HepG2 (cell line): ENCODE data around the gene RPS8. TPM values are rescaled to one million over a fixed set of nuclear protein-coding genes. Genes with fewer than 3 reads are reported as not detected.

Experiments used
- ATAC-seq: fragments of 200-7000 bp; cut with Tn5 transposase; 3 replicates; pipeline ENCODE4 v1.9.1; 2020; ENCODE audit warnings: mild to moderate bottlenecking, moderate library complexity
- BruUV-seq: library from RNA; stranded (reverse); fragments of 400-500 nt; replicated peaks from 2 replicates; lab custom pipeline; 2021; lab: Mats Ljungman, UMichigan
- CTCF ChIA-PET: fragments of 300-600 bp; formaldehyde crosslinking; extraction: SDS; loops from one replicate; lab custom pipeline; 2021; ENCODE audit warnings: low total read pairs, inconsistent platforms, low intra/inter-chr PET ratio; lab: Yijun Ruan, JAX
- POLR2A ChIA-PET: fragments of 350-600 bp; sonication (Branson Sonifier 250); formaldehyde crosslinking; loops from one replicate; lab custom pipeline; 2020; ENCODE audit warnings: antibody characterized with exemption, inconsistent platforms; lab: Yijun Ruan, JAX
- DNase-seq: peaks from one replicate; pipeline ENCODE4 v3.0.0-alpha.2; 2015; ENCODE audit warnings: low spot score
- FAIRE-seq: peaks from 3 replicates; lab custom pipeline; 2011; peaks lifted over from hg19 to GRCh38; lab: Jason Lieb, UNC
- H2AFZ ChIP-seq: one replicate; pipeline ENCODE4 v1.6.1; 2011; ENCODE audit warnings: low read length, inconsistent platforms
- H3K27ac ChIP-seq: fragments of 300-600 bp; 3 replicates; pipeline ENCODE4 v1.8.0; 2011; ENCODE audit warnings: mixed run types, mild to moderate bottlenecking, mixed read lengths, low read length, inconsistent platforms; ENCODE audit not compliant: insufficient read depth; ENCODE audit errors: extremely low read length
- H3K27me3 ChIP-seq, 2 experiments: fragments of 200-600 bp in 1 of 2; 2 replicates in 1 of 2; 3 replicates in 1 of 2; pipeline versions ENCODE4 v1.6.0 to v1.8.0; 2011; ENCODE audit warnings: low read length in 2 of 2, mild to moderate bottlenecking in 2 of 2, moderate library complexity in 2 of 2, inconsistent platforms in 1 of 2; ENCODE audit not compliant: insufficient read depth in 2 of 2, control insufficient read depth in 1 of 2
- H3K36me3 ChIP-seq, 2 experiments: fragments of 200-600 bp in 1 of 2; replicated peaks in 1 of 2; 2 replicates in 1 of 2; 3 replicates in 1 of 2; pipeline versions ENCODE4 v1.5.1 to v1.8.0; 2011; ENCODE audit warnings: low read length in 2 of 2, inconsistent platforms in 1 of 2; ENCODE audit not compliant: insufficient read depth in 2 of 2, control insufficient read depth in 1 of 2
- H3K4me1 ChIP-seq: 2 replicates; pipeline ENCODE4 v1.5.1; 2012; ENCODE audit warnings: low read length, inconsistent platforms; ENCODE audit not compliant: insufficient read depth
- H3K4me2 ChIP-seq: 2 replicates; pipeline ENCODE4 v1.6.0; 2011; ENCODE audit warnings: low read depth, low read length, inconsistent platforms
- H3K4me3 ChIP-seq, 3 experiments: fragments of 200-600 bp in 1 of 3; sonication (generic), shearing (Covaris generic) in 1 of 3; replicated peaks in 1 of 3; 2 replicates each; pipeline ENCODE4 v1.5.1; 2011 to 2016; ENCODE audit warnings: low read length in 3 of 3, inconsistent platforms in 2 of 3, low read depth in 2 of 3, mild to moderate bottlenecking in 2 of 3, control low read depth in 1 of 3, mixed read lengths in 1 of 3; ENCODE audit not compliant: insufficient read depth in 1 of 3
- H3K79me2 ChIP-seq: one replicate; pipeline ENCODE4 v1.6.1; 2011; ENCODE audit warnings: low read length, inconsistent platforms; ENCODE audit not compliant: insufficient read depth
- H3K9ac ChIP-seq: 2 replicates; pipeline ENCODE4 v1.6.0; 2011; ENCODE audit warnings: mild to moderate bottlenecking, low read depth, low read length, inconsistent platforms; ENCODE audit not compliant: insufficient read depth
- H3K9me3 ChIP-seq: 2 replicates; pipeline ENCODE4 v1.5.1; 2012; ENCODE audit warnings: mild to moderate bottlenecking, low read length
- H4K20me1 ChIP-seq: 2 replicates; pipeline ENCODE4 v1.6.0; 2011; ENCODE audit warnings: inconsistent platforms, mild to moderate bottlenecking, low read length, moderate library complexity; ENCODE audit not compliant: insufficient read depth
- DRAP1 ChIP-seq: IDR thresholded peaks from 2 replicates; pipeline ENCODE4 v1.6.1; 2016; ENCODE audit warnings: missing genetic modification reagents, missing compliant biosample characterization
- RFX5 ChIP-seq: IDR thresholded peaks from 2 replicates; pipeline ENCODE4 v1.6.1; 2011; ENCODE audit warnings: low read depth, low read length, improper control_type of control experiment
- ZBTB21 ChIP-seq: sonication (generic); formaldehyde crosslinking; IDR thresholded peaks from 2 replicates; pipeline ENCODE4 v1.4.0; 2020; ENCODE audit warnings: missing genetic modification reagents
- ZFP91 ChIP-seq: sonication (generic); formaldehyde crosslinking; IDR thresholded peaks from 2 replicates; pipeline ENCODE4 v1.9.0; 2022; ENCODE audit warnings: missing genetic modification reagents, mild to moderate bottlenecking, borderline replicate concordance
- ZNF253 ChIP-seq: sonication (generic); formaldehyde crosslinking; IDR thresholded peaks from 2 replicates; pipeline ENCODE4 v1.8.0; 2022; ENCODE audit warnings: mild to moderate bottlenecking, missing genetic modification reagents, borderline replicate concordance
- ZNF446 ChIP-seq: sonication (generic); formaldehyde crosslinking; IDR thresholded peaks from 2 replicates; pipeline ENCODE4 v1.5.0; 2020; ENCODE audit warnings: mild to moderate bottlenecking, missing genetic modification reagents
- ZNF546 ChIP-seq: sonication (generic); formaldehyde crosslinking; conservative IDR thresholded peaks from 2 replicates; pipeline ENCODE4 v1.8.1; 2023; ENCODE audit warnings: mild to moderate bottlenecking, missing genetic modification reagents
- ZNF878 ChIP-seq: sonication (generic); formaldehyde crosslinking; IDR thresholded peaks from 2 replicates; pipeline ENCODE4 v1.8.1; 2023; ENCODE audit warnings: mild to moderate bottlenecking, missing genetic modification reagents, moderate library complexity
- WGBS: methylation state at CpG from one replicate; pipeline ENCODE4 v1.1.6; 2017; ENCODE audit warnings: low lambda C conversion rate; 5-methylcytosine and 5-hydroxymethylcytosine counted together
- in situ Hi-C: cut with HindIII; loops from 2 replicates; pipeline ENCODE4 v1.10.0; 2017; ENCODE audit warnings: low pct_unique_long_range_greater_than_20kb; ENCODE audit not compliant: extremely low pct_ligation_motif_present
- intact Hi-C: fragments of 100-400 bp; cut with micrococcal nuclease; formaldehyde crosslinking; loops from one replicate; pipeline ENCODE4 v1.10.0; 2022; ENCODE audit not compliant: unreplicated experiment
- polyA plus RNA-seq, 8 experiments: library from polyadenylated mRNA; depleted of rRNA in 3 of 8; stranded (reverse) in 7 of 8; unstranded in 1 of 8; fragments of >200 nt; fragmentation: Illumina TruSeq in 4 of 8; extraction: Trizol in 4 of 8; gene quantifications; 2 replicates each; pipeline versions ENCODE4 v1.2.1 to v1.2.3, GENCODE V29; 2011 to 2016; ENCODE audit warnings: low read depth in 4 of 8, missing spikeins in 1 of 8, mixed read lengths in 1 of 8; ENCODE audit not compliant: insufficient read depth in 1 of 8
- total RNA-seq, 5 experiments: library from RNA; depleted of rRNA; stranded (reverse); fragments of >200 nt; fragmentation: Illumina TruSeq; extraction: Trizol; gene quantifications; 2 replicates each; pipeline ENCODE4 v1.2.3, GENCODE V29; 2016; ENCODE audit warnings: low read depth in 1 of 5

Gene RPS8
- total and polyA plus RNA-seq, 2 of the 13 experiments (the other 11 are each of a cell fraction or from before 2014, with no cell fraction given), result 2,628 to 2,822 TPM

DNA sequence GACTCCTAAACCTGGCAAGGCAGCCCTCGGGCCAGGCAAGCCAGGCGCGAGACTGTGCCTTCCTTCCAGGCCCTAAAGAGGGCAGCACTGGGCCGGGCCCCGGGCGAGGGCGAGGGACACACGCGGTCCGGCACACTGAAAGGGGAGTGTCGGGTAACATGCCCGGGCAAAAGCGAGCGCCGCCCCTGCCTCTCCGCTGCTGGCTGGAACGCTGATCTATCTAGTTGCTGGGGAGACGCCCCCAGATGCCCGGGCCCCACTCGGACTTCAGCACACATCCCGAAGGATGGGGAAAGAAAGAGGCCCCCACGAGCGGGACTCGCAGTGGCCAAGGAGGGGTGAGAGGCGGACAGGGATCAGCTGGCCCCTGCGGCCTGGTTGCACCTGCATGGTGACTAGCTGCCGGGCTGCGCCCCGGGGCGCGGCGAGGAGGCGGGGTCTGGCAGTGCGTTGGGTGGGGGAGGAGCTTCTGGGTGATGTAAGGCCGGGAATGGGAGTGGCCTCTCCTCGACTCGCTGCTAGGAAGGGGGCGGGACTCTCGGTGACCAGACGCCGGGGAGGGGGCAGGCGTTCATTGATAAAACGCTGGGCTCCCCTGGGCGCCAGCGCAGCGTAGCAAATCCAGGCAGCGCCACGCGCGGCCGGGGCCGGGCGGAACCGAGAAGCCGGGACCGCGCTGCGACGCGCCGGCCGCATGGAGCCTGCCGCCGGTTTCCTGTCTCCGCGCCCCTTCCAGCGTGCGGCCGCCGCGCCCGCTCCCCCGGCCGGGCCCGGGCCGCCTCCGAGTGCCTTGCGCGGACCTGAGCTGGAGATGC lies 24.6 kb downstream of the RPS8 start, which contains the start of gene PLK3 (continued):
- peak; percentile 97 for TF ChIP-seq DRAP1 (CRISPR knock-in tag)
- TF ChIP-seq RFX5, result peak; percentile 40; the same call in 1 of the 2 replicates
- no peak for TF ChIP-seq ZNF253 (CRISPR knock-in tag)
- peak; percentile 41; the same call in 1 of the 2 replicates for TF ChIP-seq ZNF446 (CRISPR knock-in tag)
- TF ChIP-seq ZBTB21, result no peak
- peak; percentile 89 for TF ChIP-seq ZNF878 (CRISPR knock-in tag)

DNA sequence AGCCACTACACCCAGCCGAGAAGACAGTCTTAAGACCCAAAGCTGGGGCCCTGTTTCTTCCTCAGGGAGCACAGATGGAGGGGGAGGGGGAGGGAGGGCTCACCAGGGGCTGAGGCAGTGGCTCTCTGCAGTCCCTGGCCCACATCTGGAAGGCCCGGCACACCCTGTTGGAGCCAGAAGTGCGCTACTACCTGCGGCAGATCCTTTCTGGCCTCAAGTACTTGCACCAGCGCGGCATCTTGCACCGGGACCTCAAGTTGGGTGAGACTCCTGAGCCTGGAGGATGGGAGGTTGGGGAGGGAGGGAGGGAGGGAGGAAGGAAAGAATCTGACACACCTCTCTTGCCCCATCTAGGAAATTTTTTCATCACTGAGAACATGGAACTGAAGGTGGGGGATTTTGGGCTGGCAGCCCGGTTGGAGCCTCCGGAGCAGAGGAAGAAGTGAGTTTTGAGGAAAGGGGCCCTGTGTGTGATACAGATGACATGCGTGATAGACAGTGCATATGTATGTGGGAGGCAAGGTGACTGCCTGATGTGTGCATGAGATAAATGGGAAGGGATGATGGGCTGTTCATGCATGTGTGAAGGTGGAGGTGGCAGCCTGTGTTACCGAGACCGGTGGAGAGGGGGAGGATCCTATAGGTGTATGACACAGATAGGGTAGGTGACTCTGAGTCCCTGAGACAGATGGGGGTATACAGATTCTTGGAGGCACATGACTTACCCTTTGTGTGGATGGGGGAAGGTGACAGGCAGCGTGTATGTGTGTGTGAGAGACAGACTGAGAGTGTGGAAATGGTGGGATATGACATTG lies 26.4 kb downstream of the RPS8 start:
- peaks cover 56% of the 10 kb centered on the region for H3K4me1 ChIP-seq
- TF ChIP-seq ZFP91 (CRISPR knock-in tag) (0 out of 2 replicates have a peak, but pooled peaks have one; percentile 2), ZNF546 (CRISPR knock-in tag) (no peak)
- no TSS peak for BruUV-seq
- FAIRE-seq (no peak), DNase-seq (no peak), ATAC-seq (no peak)
- H4K20me1 ChIP-seq, result 0 out of 2 replicates have a peak, but pooled peaks cover 7% of the 10 kb centered on the region
- ChIA-PET CTCF (no interaction called here), POLR2A (interaction anchor here (1.0 to 6.7 kb wide), 6 partner anchors 8 to 72 kb away, joined by 4 to 237 read pairs (median 50); partner anchors contain the start of genes BTBD19 and DYNLT4)
- H3K4me2 ChIP-seq, result peak overlapping the region; percentile 97
- no peak overlapping the region for H2AFZ ChIP-seq
- H3K4me3 ChIP-seq, result peak overlapping the region; percentile 27 to 60 (median 45); a peak in 4 of 6 replicates
- no peak overlapping the region for H3K27ac ChIP-seq
- H3K9me3 ChIP-seq, result no peaks in the 10 kb centered on the region
- peak overlapping the region; percentile 47; the same call in 1 of the 2 replicates for H3K9ac ChIP-seq
- intact Hi-C loops, result no loop called here
- in situ Hi-C loops, result no loop called here
- H3K27me3 ChIP-seq, result no peaks in the 10 kb centered on the region
- 89% methylated on average over 9 of the region's 13 CpGs for WGBS
- H3K36me3 ChIP-seq, result peaks cover 6 to 38% of the 10 kb centered on the region in 2 experiments; a peak in 4 of 5 replicates
- peaks cover 17% of the 10 kb centered on the region for H3K79me2 ChIP-seq
